GM12878 (cell line): ENCODE results near the gene GALK1. TPM values are rescaled to one million over a fixed set of nuclear protein-coding genes. Genes with fewer than 3 reads are reported as not detected.

Experiments
- RBBP5 ChIP-seq: fragments of 200-600 bp; sonication (generic); conservative IDR thresholded peaks from 2 replicates; pipeline ENCODE4 v1.6.1; 2016
- polyA plus RNA-seq, 11 experiments: library from polyadenylated mRNA; depleted of rRNA in 4 of 11; unstranded in 6 of 11; stranded (reverse) in 5 of 11; fragments of >200 nt; fragmentation: Nextera tagmentation in 4 of 11; fragmentation: Illumina TruSeq in 1 of 11; extraction: Ambion mirVana in 4 of 11; extraction: Trizol in 1 of 11; gene quantifications; 1 replicate in 1 of 11; 2 replicates in 10 of 11; pipeline versions ENCODE4 v1.2.1 to v1.2.3, GENCODE V29; 2011 to 2016; ENCODE audit warnings: inconsistent platforms in 2 of 11, missing spikeins in 2 of 11, low read depth in 1 of 11
- total RNA-seq, 4 experiments: library from RNA; depleted of rRNA in 3 of 4; stranded (reverse); fragments of >200 nt in 3 of 4; fragmentation: Illumina TruSeq in 1 of 4; extraction: Trizol in 1 of 4; gene quantifications; 2 replicates each; pipeline versions ENCODE4 v1.2.1 to v1.2.3, GENCODE V29; 2013 to 2021
- TF ChIP-seq, protein P1 (sequence below): fragments of 450-650 bp; formaldehyde crosslinking; IDR thresholded peaks from 2 replicates; pipeline ENCODE4 v1.4.0; 2022; ENCODE audit warnings: mild to moderate bottlenecking, moderate library complexity
- TF ChIP-seq, protein P2 (sequence below): IDR thresholded peaks from 2 replicates; pipeline ENCODE4 v1.6.1; 2012; ENCODE audit warnings: mild to moderate bottlenecking, low read depth, low read length
- TF ChIP-seq, protein P3 (sequence below): fragments of 450-650 bp; IDR thresholded peaks from 2 replicates; pipeline ENCODE4 v1.6.1; 2018; ENCODE audit warnings: borderline replicate concordance, mild to moderate bottlenecking; ENCODE audit not compliant: partially characterized antibody

Gene GALK1
- total and polyA plus RNA-seq, 10 of the 15 experiments (the other 5 are each of a cell fraction or from before 2014, with no cell fraction given): 0.21 to 43.8 (median 21.4) TPM

DNA sequence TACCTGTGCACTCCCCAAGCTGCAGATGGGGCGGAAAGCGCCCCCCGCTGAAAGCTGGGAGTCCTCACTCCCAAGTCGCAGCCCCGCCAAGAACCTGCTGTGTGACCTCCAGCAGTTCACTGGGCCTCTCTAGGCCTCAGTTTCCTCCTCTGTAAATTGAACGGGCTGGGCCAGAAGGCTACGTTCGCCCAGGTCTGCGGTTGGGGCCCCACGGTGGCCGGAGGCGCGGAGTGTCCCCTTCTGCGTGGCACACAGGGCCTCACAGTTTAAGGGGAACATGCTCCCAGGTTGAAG, 628 bp downstream of the GALK1 start (continued):
- TF ChIP-seq, protein P1, sequence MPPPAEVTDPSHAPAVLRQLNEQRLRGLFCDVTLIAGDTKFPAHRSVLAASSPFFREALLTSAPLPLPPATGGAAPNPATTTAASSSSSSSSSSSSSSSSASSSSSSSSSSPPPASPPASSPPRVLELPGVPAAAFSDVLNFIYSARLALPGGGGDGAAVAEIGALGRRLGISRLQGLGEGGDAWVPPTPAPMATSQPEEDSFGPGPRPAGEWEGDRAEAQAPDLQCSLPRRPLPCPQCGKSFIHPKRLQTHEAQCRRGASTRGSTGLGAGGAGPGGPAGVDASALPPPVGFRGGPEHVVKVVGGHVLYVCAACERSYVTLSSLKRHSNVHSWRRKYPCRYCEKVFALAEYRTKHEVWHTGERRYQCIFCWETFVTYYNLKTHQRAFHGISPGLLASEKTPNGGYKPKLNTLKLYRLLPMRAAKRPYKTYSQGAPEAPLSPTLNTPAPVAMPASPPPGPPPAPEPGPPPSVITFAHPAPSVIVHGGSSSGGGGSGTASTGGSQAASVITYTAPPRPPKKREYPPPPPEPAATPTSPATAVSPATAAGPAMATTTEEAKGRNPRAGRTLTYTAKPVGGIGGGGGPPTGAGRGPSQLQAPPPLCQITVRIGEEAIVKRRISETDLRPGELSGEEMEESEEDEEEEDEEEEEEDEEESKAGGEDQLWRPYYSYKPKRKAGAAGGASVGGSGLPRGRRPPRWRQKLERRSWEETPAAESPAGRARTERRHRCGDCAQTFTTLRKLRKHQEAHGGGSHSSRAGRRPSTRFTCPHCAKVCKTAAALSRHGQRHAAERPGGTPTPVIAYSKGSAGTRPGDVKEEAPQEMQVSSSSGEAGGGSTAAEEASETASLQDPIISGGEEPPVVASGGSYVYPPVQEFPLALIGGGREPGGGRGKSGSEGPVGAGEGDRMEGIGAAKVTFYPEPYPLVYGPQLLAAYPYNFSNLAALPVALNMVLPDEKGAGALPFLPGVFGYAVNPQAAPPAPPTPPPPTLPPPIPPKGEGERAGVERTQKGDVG: no peak
- TF ChIP-seq, protein P2, sequence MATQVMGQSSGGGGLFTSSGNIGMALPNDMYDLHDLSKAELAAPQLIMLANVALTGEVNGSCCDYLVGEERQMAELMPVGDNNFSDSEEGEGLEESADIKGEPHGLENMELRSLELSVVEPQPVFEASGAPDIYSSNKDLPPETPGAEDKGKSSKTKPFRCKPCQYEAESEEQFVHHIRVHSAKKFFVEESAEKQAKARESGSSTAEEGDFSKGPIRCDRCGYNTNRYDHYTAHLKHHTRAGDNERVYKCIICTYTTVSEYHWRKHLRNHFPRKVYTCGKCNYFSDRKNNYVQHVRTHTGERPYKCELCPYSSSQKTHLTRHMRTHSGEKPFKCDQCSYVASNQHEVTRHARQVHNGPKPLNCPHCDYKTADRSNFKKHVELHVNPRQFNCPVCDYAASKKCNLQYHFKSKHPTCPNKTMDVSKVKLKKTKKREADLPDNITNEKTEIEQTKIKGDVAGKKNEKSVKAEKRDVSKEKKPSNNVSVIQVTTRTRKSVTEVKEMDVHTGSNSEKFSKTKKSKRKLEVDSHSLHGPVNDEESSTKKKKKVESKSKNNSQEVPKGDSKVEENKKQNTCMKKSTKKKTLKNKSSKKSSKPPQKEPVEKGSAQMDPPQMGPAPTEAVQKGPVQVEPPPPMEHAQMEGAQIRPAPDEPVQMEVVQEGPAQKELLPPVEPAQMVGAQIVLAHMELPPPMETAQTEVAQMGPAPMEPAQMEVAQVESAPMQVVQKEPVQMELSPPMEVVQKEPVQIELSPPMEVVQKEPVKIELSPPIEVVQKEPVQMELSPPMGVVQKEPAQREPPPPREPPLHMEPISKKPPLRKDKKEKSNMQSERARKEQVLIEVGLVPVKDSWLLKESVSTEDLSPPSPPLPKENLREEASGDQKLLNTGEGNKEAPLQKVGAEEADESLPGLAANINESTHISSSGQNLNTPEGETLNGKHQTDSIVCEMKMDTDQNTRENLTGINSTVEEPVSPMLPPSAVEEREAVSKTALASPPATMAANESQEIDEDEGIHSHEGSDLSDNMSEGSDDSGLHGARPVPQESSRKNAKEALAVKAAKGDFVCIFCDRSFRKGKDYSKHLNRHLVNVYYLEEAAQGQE: no peak
- TF ChIP-seq, protein P3, sequence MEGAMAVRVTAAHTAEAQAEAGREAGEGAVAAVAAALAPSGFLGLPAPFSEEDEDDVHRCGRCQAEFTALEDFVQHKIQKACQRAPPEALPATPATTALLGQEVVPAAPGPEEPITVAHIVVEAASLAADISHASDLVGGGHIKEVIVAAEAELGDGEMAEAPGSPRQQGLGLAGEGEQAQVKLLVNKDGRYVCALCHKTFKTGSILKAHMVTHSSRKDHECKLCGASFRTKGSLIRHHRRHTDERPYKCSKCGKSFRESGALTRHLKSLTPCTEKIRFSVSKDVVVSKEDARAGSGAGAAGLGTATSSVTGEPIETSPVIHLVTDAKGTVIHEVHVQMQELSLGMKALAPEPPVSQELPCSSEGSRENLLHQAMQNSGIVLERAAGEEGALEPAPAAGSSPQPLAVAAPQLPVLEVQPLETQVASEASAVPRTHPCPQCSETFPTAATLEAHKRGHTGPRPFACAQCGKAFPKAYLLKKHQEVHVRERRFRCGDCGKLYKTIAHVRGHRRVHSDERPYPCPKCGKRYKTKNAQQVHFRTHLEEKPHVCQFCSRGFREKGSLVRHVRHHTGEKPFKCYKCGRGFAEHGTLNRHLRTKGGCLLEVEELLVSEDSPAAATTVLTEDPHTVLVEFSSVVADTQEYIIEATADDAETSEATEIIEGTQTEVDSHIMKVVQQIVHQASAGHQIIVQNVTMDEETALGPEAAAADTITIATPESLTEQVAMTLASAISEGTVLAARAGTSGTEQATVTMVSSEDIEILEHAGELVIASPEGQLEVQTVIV: no peak
- no peak for TF ChIP-seq RBBP5
